HG03469 (cell line): ENCODE measurements around the gene GNB3.
"Not testable (repeated sequence)": the region's sequence is repeated elsewhere in the genome, so short reads cannot be mapped to it uniquely, and the experiment has no call there.

Experiments
- ATAC-seq: cut with Tn5 transposase; IDR thresholded peaks from one replicate; pipeline ENCODE4 v1.9.1; 2021; ENCODE audit warnings: mild to moderate bottlenecking, moderate library complexity, moderate number of reproducible peaks; ENCODE audit not compliant: unreplicated experiment

The GNB3 gene

GRCh38 chr12:6874015-6874368, 33.3 kb downstream of the GNB3 start:
- ATAC-seq = not testable (repeated sequence)

GRCh38 chr12:6879824-6880223, 39.1 kb downstream of the GNB3 start:
- not testable (repeated sequence) for ATAC-seq

- no peak for ATAC-seq
Measured at GRCh38 chr12:6883252-6883651, 42.5 kb downstream of the GNB3 start.

DNA sequence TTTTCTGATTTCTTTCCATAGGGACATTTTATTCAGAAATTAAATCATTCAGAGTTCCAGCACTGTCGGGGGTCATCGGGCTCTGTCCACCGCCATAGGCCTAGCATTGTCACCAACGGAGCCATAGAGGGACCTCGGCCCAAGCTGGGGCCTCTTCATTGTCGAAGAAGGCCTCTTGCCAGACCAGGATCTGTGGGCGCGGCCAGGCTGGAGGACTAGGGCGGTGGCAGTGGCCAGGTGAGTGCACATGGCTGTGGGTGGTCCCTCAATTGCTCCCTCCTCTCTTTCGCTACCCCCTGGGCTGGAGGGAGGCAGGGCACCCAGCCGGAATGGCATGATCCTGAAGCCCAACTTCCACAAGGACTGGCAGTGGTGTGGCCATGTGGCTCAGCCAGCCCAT, 43.0 kb downstream of the GNB3 start:
- no peak for ATAC-seq

- no peak for ATAC-seq
Measured at GRCh38 chr12:6884539-6884938, 43.8 kb downstream of the GNB3 start.

GRCh38 chr12:6886206-6886999, 45.7 kb downstream of the GNB3 start:
- not testable (repeated sequence) for ATAC-seq

DNA sequence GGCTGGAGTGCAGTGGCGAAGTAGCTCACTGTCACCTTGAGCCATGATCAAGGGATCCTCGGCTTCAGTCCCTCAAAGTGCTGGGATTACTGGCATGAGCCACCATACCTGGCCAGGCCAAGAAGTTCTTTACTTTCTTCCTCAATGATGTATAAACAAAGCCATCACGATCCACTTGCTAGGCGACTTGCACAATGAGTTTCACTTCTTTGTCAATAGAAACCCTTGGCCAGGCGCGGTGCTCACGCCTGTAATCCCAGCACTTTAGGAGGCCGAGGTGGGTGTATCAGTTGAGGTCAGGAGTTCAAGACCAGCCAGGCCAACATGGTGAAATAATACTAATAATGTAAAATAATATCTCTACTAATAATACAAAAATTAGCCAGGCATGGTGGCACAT, 46.7 kb downstream of the GNB3 start:
- no peak for ATAC-seq

DNA sequence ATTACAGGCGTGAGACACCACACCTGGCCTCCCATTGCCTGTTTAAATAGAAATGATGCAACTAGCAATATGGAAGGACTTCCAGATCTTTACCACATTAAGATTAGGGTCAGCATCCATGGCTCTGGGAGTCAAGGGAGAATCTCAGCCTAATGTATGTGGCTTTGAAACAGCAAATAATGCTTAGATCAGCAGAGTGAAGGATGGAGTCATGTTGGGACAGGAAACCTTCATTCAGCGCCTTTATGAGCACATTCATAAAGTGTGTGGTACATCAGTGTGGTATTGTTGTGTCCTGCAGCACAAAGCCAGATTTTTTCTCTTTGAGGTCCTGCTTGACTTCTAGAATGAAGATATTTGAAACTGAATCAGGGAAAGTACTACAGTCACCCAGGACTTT, 47.6 kb downstream of the GNB3 start:
- ATAC-seq = no peak

GRCh38 chr12:6888794-6889193, 48.1 kb downstream of the GNB3 start:
- not testable (repeated sequence) for ATAC-seq

- not testable (repeated sequence) for ATAC-seq
Measured at GRCh38 chr12:6889775-6890573, 49.2 kb downstream of the GNB3 start.

GRCh38 chr12:6890789-6891645, 50.3 kb downstream of the GNB3 start:
- peak; percentile 84 for ATAC-seq

- no peak for ATAC-seq
Measured at GRCh38 chr12:6891646-6892001, 50.9 kb downstream of the GNB3 start.

GRCh38 chr12:6892683-6893082, 52.0 kb downstream of the GNB3 start:
- ATAC-seq = not testable (repeated sequence)

GRCh38 chr12:6894321-6894720, 53.6 kb downstream of the GNB3 start:
- no peak for ATAC-seq
